G401.6 (cell line): Measurements from ENCODE around the gene TNMD.

Experiments
- FAIRE-seq: peaks from 2 replicates; lab custom pipeline; 2012; peaks lifted over from hg19 to GRCh38; lab: Jason Lieb, UNC

The TNMD gene

GRCh38 chrX:100645106-100645505 is 60.4 kb downstream of the TNMD start:
- no peak for FAIRE-seq

GRCh38 chrX:100647095-100647494 is 62.4 kb downstream of the TNMD start:
- FAIRE-seq, result no peak

- FAIRE-seq, result no peak
Measured at GRCh38 chrX:100647739-100648138, 63.0 kb downstream of the TNMD start.

GRCh38 chrX:100648458-100649417 is 64.0 kb downstream of the TNMD start:
- no peak for FAIRE-seq
